CD1c-positive myeloid dendritic cell (primary cell): Measurements from ENCODE around the gene BBS1.
"Not testable (repeated sequence)": the region's sequence is repeated elsewhere in the genome, so short reads cannot be mapped to it uniquely, and the experiment has no call there.

Experiments used
- DNase-seq: peaks from one replicate; pipeline ENCODE4 v3.0.0-alpha.2; 2016; ENCODE audit errors: extremely low spot score

The BBS1 gene

GRCh38 chr11:66524304-66525040 is 14.0 kb downstream of the BBS1 start:
- no peak for DNase-seq

- no peak for DNase-seq
Measured at GRCh38 chr11:66529069-66529468, 18.6 kb downstream of the BBS1 start.

GRCh38 chr11:66529655-66530054 is 19.2 kb downstream of the BBS1 start:
- no peak for DNase-seq

DNA sequence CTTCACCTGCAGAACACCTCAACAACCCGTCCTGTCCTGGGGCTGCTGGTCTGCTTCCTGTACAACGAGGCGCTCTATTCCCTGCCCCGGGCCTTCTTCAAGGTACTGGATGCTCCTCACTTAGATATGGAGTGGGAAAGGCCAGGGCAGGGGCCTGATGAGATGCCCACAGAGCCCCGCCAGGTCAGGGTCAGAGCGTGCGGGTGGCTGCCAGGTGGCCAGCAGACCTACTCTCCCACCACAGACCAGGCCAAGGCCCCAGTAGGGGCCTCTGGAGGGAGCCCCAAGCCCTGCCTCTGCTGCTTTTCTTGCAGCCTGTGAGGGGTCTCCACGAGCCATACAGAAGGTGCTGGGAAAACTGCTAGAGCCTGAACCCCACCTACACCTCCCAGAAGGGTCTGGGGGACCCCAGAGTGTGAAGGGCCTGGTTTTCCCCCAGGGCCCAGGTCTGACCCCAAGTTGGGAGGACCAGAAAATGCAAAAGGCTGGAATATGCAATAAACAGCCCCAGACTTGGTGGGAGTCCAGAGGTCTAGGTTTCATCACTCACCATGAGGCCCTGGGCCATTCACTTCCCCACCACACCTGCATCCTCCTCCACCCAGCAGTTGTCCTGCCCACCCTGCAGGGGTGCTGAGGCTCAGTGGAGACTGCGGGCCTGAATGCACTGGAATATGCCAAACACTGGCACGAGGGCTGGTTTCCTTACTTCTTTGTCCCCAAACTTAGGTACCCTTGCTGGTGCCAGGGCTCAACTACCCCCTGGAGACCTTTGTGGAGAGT is 20.7 kb downstream of the BBS1 start:
- no peak for DNase-seq

GRCh38 chr11:66531841-66532240 is 21.4 kb downstream of the BBS1 start:
- no peak for DNase-seq

GRCh38 chr11:66532784-66533183 is 22.3 kb downstream of the BBS1 start:
- no peak for DNase-seq

GRCh38 chr11:66539170-66539869 is 28.9 kb downstream of the BBS1 start:
- DNase-seq = no peak

DNA sequence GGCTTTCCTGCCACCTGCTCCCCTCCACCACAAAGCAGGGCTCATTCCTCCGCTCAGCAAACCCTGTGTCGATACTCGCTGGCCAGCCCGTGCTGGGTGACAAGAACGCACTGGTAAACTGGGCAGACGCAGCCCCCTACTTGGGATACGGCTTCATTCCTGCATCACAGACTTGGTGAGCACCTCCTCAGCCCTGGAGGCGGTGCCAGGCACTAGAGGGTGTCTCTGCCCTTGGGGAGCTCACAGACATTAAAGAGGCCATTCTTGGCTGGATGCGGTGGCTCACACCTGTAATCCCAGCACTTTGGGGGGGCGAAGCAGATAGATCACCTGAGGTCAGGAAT is 29.4 kb downstream of the BBS1 start:
- DNase-seq = no peak

GRCh38 chr11:66540598-66540997 is 30.2 kb downstream of the BBS1 start:
- DNase-seq = not testable (repeated sequence)

- DNase-seq = no peak
Measured at GRCh38 chr11:66541892-66542291, 31.5 kb downstream of the BBS1 start.

GRCh38 chr11:66542362-66542761 is 31.9 kb downstream of the BBS1 start:
- DNase-seq = peak; percentile 46

- peak; percentile 49 for DNase-seq
Measured at GRCh38 chr11:66543263-66544107, 33.0 kb downstream of the BBS1 start.

- not testable (repeated sequence) for DNase-seq
Measured at GRCh38 chr11:66544952-66545351, 34.5 kb downstream of the BBS1 start.

DNA sequence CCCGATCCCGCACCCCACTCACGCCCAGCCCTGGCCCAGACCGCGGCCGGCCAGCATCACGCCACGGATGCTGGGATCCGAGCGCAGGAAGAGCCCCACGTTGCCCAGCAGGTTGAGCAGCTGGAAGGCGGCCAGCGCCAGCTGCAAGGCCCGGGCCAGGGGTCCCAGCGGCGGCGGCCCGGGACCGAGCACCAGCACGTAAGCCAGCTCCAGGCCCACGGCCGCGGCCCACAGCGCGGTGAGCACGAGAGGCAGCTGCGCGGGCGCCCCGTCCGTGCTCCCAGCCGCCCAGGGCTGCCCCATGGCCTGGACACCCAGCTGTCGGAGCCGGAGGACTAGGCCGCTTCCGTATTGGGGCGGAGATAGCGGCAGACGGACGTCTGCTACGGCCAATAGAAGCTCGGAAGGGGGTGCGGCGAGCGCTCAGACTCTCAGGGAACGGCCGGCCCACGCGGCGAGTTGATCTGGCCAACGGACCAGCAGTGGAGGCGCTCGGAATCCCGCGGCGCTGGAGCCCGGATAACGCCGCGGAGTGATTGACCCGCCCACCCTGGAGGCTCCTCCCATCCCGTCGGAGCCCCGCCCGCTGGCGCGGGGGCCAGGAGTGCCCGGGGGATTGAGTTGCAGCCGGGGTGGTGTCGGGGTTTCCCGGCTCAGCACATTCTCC is 35.4 kb downstream of the BBS1 start, which contains the start of gene ZDHHC24:
Gene ZDHHC24 (minus strand): TSS at position 348 of the 667 bp plus-strand sequence. CDS start 45 bp downstream, at position 303.
- DNase-seq = peak; percentile 98

GRCh38 chr11:66546368-66546965 is 36.0 kb downstream of the BBS1 start, which contains the start of gene ACTN3:
ACTN3 (plus strand) TSS chr11:66546903; CDS start chr11:66546938, 35 bp downstream.
- DNase-seq = no peak

GRCh38 chr11:66546966-66547661 is 36.7 kb downstream of the BBS1 start:
- DNase-seq = no peak

GRCh38 chr11:66547662-66548009 is 37.2 kb downstream of the BBS1 start:
- no peak for DNase-seq

GRCh38 chr11:66548041-66548440 is 37.6 kb downstream of the BBS1 start:
- DNase-seq = no peak

DNA sequence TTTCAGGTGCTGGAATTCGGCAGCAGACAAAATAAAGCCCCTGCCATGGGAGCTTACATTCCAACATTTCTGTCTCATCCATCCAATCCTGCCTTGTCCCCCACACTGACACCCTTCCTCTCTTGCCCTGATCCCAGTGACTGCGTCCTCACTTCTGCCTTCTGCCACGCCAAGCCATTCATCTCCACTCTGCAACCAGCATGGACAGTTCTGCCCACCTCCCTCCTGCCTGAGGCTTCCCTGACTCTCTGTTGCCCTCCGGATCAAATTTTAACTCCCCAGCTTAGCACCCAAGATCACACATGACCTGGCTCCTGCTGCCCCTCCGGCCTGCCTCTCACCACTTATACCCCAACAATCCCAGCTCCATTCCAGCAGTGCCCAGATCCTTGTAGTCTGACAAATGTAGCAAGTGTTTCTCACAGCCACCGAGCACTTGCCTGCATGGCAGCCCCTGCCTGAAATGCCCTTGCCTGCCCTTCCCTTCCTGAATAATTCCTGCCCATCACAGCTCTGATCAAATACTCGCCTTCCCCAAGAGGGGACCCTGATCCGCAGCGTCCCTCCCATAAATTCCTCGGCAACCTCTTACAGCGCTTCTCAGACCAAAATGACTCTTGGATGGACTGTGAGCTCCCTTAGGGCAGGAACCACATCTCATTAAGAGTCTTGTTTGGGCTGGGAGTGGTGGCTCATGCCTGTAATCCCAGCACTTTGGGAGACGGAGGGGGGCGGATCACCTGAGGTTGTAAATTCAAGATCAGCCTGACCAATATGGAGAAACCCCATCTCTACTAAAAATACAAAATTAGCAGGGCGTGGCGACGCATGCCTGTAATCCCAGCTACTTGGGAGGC is 38.6 kb downstream of the BBS1 start:
- DNase-seq = no peak
